A549 (cell line): ENCODE data around the gene TOMM6.

Source experiments
- BHLHE40 ChIP-seq: IDR thresholded peaks from 2 replicates; pipeline ENCODE4 v1.6.1; 2012; ENCODE audit warnings: low read depth, low read length, inconsistent platforms
- CTCF ChIP-seq: fragments of >200 bp; sonication (Bioruptor Twin); formaldehyde crosslinking; IDR thresholded peaks from 3 replicates; pipeline ENCODE4 v1.5.1; 2016
- MYC ChIP-seq: IDR thresholded peaks from 2 replicates; pipeline ENCODE4 v1.6.1; 2012; ENCODE audit warnings: mild to moderate bottlenecking, inconsistent platforms, low read length, improper control_type of control experiment, borderline replicate concordance
- NR3C1 ChIP-seq: fragments of >200 bp; sonication (Bioruptor Twin); formaldehyde crosslinking; IDR thresholded peaks from 3 replicates; pipeline ENCODE4 v1.6.1; 2017
- RAD21 ChIP-seq, 2 experiments: fragments of >200 bp in 1 of 2; sonication (Bioruptor Twin) in 1 of 2; formaldehyde crosslinking in 1 of 2; IDR thresholded peaks in 1 of 2; conservative IDR thresholded peaks in 1 of 2; 2 replicates in 1 of 2; 3 replicates in 1 of 2; pipeline ENCODE4 v1.6.1; 2012 to 2018; ENCODE audit warnings: inconsistent platforms in 1 of 2

- no peak for TF ChIP-seq CTCF
- no peak for TF ChIP-seq MYC
- no peak for TF ChIP-seq RAD21 (conservative IDR thresholded peaks at IDR 0.05 in 1 of 2, IDR thresholded peaks at IDR 0.05 in 1 of 2)
- no peak for TF ChIP-seq BHLHE40
- TF ChIP-seq NR3C1 = no peak
Measured at GRCh38 chr6:41769376-41769775, 18.1 kb upstream of the TOMM6 start.
